T47D (cell line): ENCODE data around the gene GSTM2.
A peak's percentile ranks its signal among the peaks of the same experiment; 100 is the strongest.

Experiments used
- DNase-seq, 2 experiments: peaks; one replicate each; pipeline versions ENCODE4 v3.0.0 to v3.0.0-alpha.2; 2011 to 2012; ENCODE audit warnings: low read depth in 1 of 2, low spot score in 1 of 2
- JUND ChIP-seq: IDR thresholded peaks from 2 replicates; pipeline ENCODE4 v1.6.1; 2012; ENCODE audit warnings: low read depth
- in situ Hi-C: cut with HindIII; loops from 2 replicates; pipeline ENCODE4 v1.10.0; 2016; ENCODE audit warnings: low sequenced_read_pairs, low pct_unique_long_range_greater_than_20kb

GSTM2 gene

GRCh38 chr1:109667452-109668122 is at the start of gene GSTM2:
TSS of gene GSTM2 (plus strand) at chr1:109668057. CDS start at chr1:109668116, 59 bp downstream.
- DNase-seq = peak; percentile 73 to 88
- in situ Hi-C loops = no loop called here
- no peak for TF ChIP-seq JUND

DNA sequence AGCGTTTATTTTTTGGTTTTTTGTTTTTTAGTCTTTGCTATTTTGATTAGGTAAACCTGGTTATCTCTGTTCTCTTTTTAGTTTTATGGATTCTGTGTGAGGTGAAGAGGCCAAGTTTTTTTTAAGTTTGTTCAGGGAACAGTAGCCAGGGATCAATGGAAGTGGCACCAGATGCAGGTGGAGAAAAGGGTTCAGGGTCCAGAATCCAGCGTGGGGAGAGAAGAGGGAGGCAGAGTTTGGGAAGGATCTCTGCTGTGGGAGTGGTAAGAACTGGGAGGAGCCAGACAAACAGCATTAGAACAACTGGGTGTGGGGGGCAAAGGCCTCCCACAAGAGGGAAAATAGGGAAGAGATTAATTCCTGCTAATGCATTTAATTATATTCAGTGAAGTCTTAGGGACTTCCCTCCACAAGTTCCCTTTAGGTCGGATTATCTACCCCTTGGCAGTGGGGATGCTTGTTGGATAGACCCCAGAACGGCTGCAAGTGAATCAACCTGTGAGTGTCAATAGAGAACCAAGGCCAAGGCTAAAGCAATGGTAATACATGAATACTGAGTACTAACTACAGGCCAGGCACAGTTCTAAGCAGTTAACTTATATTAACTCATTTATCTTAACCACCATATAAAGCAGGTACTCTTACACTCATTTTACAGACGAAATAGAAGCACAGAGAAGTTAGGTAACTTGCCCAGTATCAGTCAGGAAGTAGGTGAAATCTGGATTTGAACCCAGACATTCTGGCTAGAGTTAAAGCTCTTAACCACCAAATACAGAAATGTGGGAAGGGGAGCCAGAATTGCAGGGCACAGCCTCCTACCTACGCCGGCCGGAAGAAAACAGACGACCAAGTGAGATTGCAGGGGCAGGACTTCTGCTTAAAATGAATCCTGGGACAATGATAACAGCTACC is 48.9 kb upstream of the GSTM2 start:
- in situ Hi-C loops = no loop called here
- no peak for TF ChIP-seq JUND
- DNase-seq = no peak

- DNase-seq = peak; percentile 39 to 51
- no peak for TF ChIP-seq JUND
- in situ Hi-C loops = no loop called here
These were observed 48.1 kb upstream of the GSTM2 start, which contains the start of the genes AMPD2 and GNAT2 for GRCh38 chr1:109619576-109620400. TSS of gene AMPD2 (plus strand) at chr1:109619837. CDS start at chr1:109621176, 1,339 bp downstream. TSS of gene GNAT2 (minus strand) at chr1:109619616. CDS start at chr1:109612870, 6,746 bp downstream.

GRCh38 chr1:109620401-109620791 is 47.5 kb upstream of the GSTM2 start:
- in situ Hi-C loops = no loop called here
- no peak for TF ChIP-seq JUND
- peak; percentile 19 to 65 for DNase-seq

DNA sequence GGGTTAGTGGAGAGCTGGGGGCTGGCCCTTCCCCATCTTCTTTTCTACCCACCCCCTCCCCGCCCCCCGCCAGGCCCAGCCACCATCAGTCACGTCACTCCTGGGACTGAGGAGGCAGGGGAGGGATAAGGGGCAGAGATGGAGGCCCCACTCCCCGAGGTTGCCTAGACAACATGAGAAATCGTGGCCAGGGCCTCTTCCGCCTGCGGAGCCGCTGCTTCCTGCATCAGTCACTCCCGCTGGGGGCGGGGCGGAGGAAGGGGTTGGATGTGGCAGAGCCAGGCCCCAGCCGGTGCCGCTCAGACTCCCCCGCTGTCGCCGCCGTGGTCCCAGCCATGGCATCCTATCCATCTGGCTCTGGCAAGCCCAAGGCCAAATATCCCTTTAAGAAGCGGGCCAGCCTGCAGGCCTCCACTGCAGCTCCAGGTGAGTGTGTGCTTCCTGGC is 47.0 kb upstream of the GSTM2 start:
- no peak for TF ChIP-seq JUND
- DNase-seq = peak; percentile 67 to 82
- in situ Hi-C loops = no loop called here

DNA sequence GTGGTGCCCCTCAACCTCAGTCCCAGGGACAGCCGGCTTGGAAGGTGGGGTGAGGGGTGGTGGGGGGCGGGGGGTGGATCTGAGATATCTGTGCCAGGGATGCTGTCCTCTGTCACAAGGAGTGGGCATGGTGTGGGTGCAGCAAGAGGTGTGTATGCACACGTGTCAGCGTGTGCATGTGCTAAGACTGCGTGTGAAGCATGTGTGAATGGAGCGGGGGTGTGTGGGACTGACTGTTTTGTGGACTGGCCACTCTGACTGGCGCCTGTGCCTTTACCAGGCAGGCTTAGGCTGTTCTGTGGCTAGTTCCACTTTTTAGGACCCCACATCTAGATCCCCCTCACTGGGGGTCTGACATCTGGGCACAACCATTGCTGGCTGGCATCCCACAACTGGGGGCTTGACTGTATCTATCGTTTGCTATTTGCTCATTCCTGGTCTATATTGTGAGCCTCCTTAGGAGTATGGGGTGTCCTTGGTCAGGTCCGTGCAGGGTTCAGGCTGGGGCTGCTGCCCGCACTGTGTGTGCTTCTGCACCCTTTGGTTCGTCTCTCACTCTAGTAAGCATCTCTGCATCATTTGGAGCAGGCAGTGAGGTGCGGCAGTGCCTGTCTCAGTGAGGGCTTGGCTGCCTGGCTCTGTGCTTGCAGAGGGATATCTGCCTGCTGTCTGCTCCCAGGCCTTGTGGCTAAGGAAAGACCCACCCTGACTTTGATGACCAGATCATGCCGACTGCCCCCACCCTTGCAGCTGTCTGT is 46.3 kb upstream of the GSTM2 start:
- in situ Hi-C loops = no loop called here
- no peak for TF ChIP-seq JUND
- no peak for DNase-seq

GRCh38 chr1:109622137-109622892 is 45.5 kb upstream of the GSTM2 start:
- in situ Hi-C loops = no loop called here
- no peak for DNase-seq
- TF ChIP-seq JUND = no peak

DNA sequence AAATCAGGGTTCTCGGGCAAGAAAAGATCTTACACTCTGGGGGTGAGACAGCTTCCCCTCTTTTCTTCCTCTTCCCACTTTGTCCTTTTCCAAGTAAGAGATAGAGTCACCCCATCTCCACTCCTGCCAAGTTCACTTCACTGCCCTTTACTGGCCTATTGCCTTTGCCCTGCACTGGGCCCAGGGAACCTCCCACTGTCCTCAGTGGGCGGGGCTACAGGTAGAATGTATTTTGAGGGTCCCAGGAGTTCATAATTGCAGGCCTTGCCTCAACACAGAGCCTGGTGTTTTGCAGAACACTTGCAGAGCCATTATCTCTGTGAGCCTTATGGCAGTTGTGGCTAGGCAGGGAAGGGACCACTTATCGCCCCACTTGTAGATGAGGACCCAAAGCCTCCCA is 45.0 kb upstream of the GSTM2 start:
- TF ChIP-seq JUND = no peak
- in situ Hi-C loops = no loop called here
- no peak for DNase-seq

- TF ChIP-seq JUND = no peak
- DNase-seq = no peak
- in situ Hi-C loops = no loop called here
These were observed 44.2 kb upstream of the GSTM2 start for GRCh38 chr1:109623601-109624161.

- in situ Hi-C loops = no loop called here
- no peak for DNase-seq
- no peak for TF ChIP-seq JUND
These were observed 43.5 kb upstream of the GSTM2 start for GRCh38 chr1:109624201-109625010.
